DOHH2 (cell line): ENCODE results near the gene LAMB1.

Experiments
- EZH2phosphoT487 ChIP-seq: fragments of 200-600 bp; sonication (generic); IDR thresholded peaks from 2 replicates; pipeline ENCODE4 v1.6.1; 2017; ENCODE audit warnings: borderline replicate concordance, mild to moderate bottlenecking, antibody characterized with exemption, low read length, moderate library complexity, mixed read lengths
- TF ChIP-seq, protein P1 (sequence below): fragments of 200-600 bp; sonication (generic); IDR thresholded peaks from one replicate; pipeline ENCODE4 v1.5.1; 2014; ENCODE audit warnings: antibody characterized with exemption, mild to moderate bottlenecking, low read depth, low read length; ENCODE audit not compliant: poor library complexity, severe bottlenecking

- TF ChIP-seq, protein P1, sequence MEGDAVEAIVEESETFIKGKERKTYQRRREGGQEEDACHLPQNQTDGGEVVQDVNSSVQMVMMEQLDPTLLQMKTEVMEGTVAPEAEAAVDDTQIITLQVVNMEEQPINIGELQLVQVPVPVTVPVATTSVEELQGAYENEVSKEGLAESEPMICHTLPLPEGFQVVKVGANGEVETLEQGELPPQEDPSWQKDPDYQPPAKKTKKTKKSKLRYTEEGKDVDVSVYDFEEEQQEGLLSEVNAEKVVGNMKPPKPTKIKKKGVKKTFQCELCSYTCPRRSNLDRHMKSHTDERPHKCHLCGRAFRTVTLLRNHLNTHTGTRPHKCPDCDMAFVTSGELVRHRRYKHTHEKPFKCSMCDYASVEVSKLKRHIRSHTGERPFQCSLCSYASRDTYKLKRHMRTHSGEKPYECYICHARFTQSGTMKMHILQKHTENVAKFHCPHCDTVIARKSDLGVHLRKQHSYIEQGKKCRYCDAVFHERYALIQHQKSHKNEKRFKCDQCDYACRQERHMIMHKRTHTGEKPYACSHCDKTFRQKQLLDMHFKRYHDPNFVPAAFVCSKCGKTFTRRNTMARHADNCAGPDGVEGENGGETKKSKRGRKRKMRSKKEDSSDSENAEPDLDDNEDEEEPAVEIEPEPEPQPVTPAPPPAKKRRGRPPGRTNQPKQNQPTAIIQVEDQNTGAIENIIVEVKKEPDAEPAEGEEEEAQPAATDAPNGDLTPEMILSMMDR: no peak
- TF ChIP-seq EZH2phosphoT487: no peak
These were observed 30.9 kb downstream of the LAMB1 start for GRCh38 chr7:107972075-107972482.
